GM23338 (cell line): ENCODE data around the gene AMDHD1. TPM values are rescaled to one million over a fixed set of nuclear protein-coding genes. Genes with fewer than 3 reads are reported as not detected.

ENCODE experiments used
- ATAC-seq: fragments of 200-7000 bp; cut with Tn5 transposase; 3 replicates; pipeline ENCODE4 v1.9.1; 2020
- DNase-seq: peaks from one replicate; pipeline ENCODE4 v3.0.0-alpha.2; 2015; ENCODE audit warnings: low spot score
- H2AFZ ChIP-seq: fragments of 200-600 bp; sonication (generic); 2 replicates; pipeline ENCODE4 v1.8.0; 2016; ENCODE audit warnings: antibody characterized with exemption, mild to moderate bottlenecking, moderate library complexity
- H3F3A ChIP-seq: fragments of 200-600 bp; sonication (generic); replicated peaks from 2 replicates; pipeline ENCODE4 v1.8.0; 2017; ENCODE audit warnings: antibody characterized with exemption, mixed run types, low read depth
- H3K27ac ChIP-seq: fragments of 200-600 bp; sonication (generic); 2 replicates; pipeline ENCODE4 v1.6.1; 2016; ENCODE audit warnings: low read depth
- H3K27me3 ChIP-seq: fragments of 200-600 bp; sonication (generic); 2 replicates; pipeline ENCODE4 v1.8.0; 2016; ENCODE audit warnings: mild to moderate bottlenecking, mixed run types, moderate library complexity; ENCODE audit not compliant: insufficient read depth
- H3K36me3 ChIP-seq: fragments of 200-600 bp; sonication (generic); 2 replicates; pipeline ENCODE4 v1.8.0; 2016; ENCODE audit warnings: mild to moderate bottlenecking; ENCODE audit not compliant: insufficient read depth
- H3K4me1 ChIP-seq: fragments of 200-600 bp; sonication (generic); 2 replicates; pipeline ENCODE4 v1.8.0; 2016; ENCODE audit warnings: mild to moderate bottlenecking, moderate library complexity; ENCODE audit not compliant: insufficient read depth
- H3K4me2 ChIP-seq: fragments of 200-600 bp; sonication (generic); 2 replicates; pipeline ENCODE4 v1.7.1; 2017; ENCODE audit warnings: mixed run types
- H3K4me3 ChIP-seq: fragments of 200-600 bp; sonication (generic); 2 replicates; pipeline ENCODE4 v1.6.1; 2016; ENCODE audit warnings: mixed run types
- H3K79me2 ChIP-seq: fragments of 200-600 bp; sonication (generic); replicated peaks from 2 replicates; pipeline ENCODE4 v1.8.0; 2017; ENCODE audit warnings: mild to moderate bottlenecking; ENCODE audit not compliant: insufficient read depth
- H3K9me2 ChIP-seq: fragments of 200-600 bp; sonication (generic); 2 replicates; pipeline ENCODE4 v1.8.0; 2017; ENCODE audit not compliant: insufficient read depth
- H4K20me1 ChIP-seq: fragments of 200-600 bp; sonication (generic); replicated peaks from 2 replicates; pipeline ENCODE4 v1.8.0; 2017; ENCODE audit warnings: mild to moderate bottlenecking; ENCODE audit not compliant: insufficient read depth
- H3K27ac Mint-ChIP-seq: 2 replicates; pipeline ENCODE4 v1.8.0; 2020; ENCODE audit warnings: inconsistent platforms, mild to moderate bottlenecking, moderate library complexity, mixed read lengths
- H3K27me3 Mint-ChIP-seq: 3 replicates; pipeline ENCODE4 v1.8.0; 2022; ENCODE audit warnings: low read depth, mild to moderate bottlenecking, moderate library complexity, mixed read lengths, inconsistent platforms; ENCODE audit not compliant: insufficient read depth, poor library complexity
- H3K36me3 Mint-ChIP-seq: 3 replicates; pipeline ENCODE4 v1.8.0; 2021; ENCODE audit warnings: low read depth, mild to moderate bottlenecking, inconsistent platforms, moderate library complexity, mixed read lengths
- H3K4me1 Mint-ChIP-seq: 3 replicates; pipeline ENCODE4 v1.8.0; 2020; ENCODE audit warnings: mild to moderate bottlenecking, inconsistent platforms, mixed read lengths
- H3K4me3 Mint-ChIP-seq: 3 replicates; pipeline ENCODE4 v1.8.0; 2021; ENCODE audit warnings: moderate library complexity, mild to moderate bottlenecking, inconsistent platforms, mixed read lengths
- H3K9me3 Mint-ChIP-seq: 3 replicates; pipeline ENCODE4 v1.8.0; 2020; ENCODE audit warnings: moderate library complexity, mild to moderate bottlenecking, inconsistent platforms, mixed read lengths
- CREB1 ChIP-seq: fragments of 250-450 bp; sonication (Bioruptor Pico); IDR thresholded peaks from 2 replicates; pipeline ENCODE4 v1.5.0; 2020; ENCODE audit warnings: low read depth, mild to moderate bottlenecking, moderate library complexity
- CTCF ChIP-seq, 2 experiments: fragments of 200-600 bp in 1 of 2; sonication (generic) in 1 of 2; conservative IDR thresholded peaks; 2 replicates each; pipeline versions ENCODE4 v1.5.1 to v1.6.1; 2016 to 2017; ENCODE audit warnings: antibody characterized with exemption in 2 of 2, low read depth in 2 of 2, mild to moderate bottlenecking in 2 of 2, moderate library complexity in 1 of 2
- ETS1 ChIP-seq: IDR thresholded peaks from 2 replicates; pipeline ENCODE4 v1.6.1; 2016; ENCODE audit warnings: antibody characterized with exemption
- EZH2phosphoT487 ChIP-seq: fragments of 200-600 bp; sonication (generic); IDR thresholded peaks from one replicate; pipeline ENCODE4 v1.8.1; 2018; ENCODE audit warnings: antibody characterized with exemption; ENCODE audit not compliant: unreplicated experiment
- JUNB ChIP-seq: IDR thresholded peaks from one replicate; pipeline ENCODE4 v1.6.1; 2016; ENCODE audit warnings: antibody characterized with exemption; ENCODE audit not compliant: unreplicated experiment
- NANOG ChIP-seq: IDR thresholded peaks from 2 replicates; pipeline ENCODE4 v1.6.1; 2016; ENCODE audit warnings: antibody characterized with exemption, borderline replicate concordance
- POLR2AphosphoS5 ChIP-seq: IDR thresholded peaks from 2 replicates; pipeline ENCODE4 v1.6.1; 2016; ENCODE audit warnings: antibody characterized with exemption, low read depth
- STAT1 ChIP-seq: IDR thresholded peaks from one replicate; pipeline ENCODE4 v1.6.1; 2016; ENCODE audit warnings: antibody characterized with exemption; ENCODE audit not compliant: unreplicated experiment
- ZNF114 ChIP-seq: fragments of 250-450 bp; sonication (Bioruptor Pico); IDR thresholded peaks from 2 replicates; pipeline ENCODE4 v1.5.0; 2020; ENCODE audit warnings: mild to moderate bottlenecking, moderate library complexity
- ZNF331 ChIP-seq: fragments of 250-450 bp; sonication (Bioruptor Pico); IDR thresholded peaks from 2 replicates; pipeline ENCODE4 v1.5.0; 2020; ENCODE audit warnings: low read depth, mild to moderate bottlenecking, moderate library complexity
- ZNF462 ChIP-seq: fragments of 250-450 bp; sonication (Bioruptor Pico); IDR thresholded peaks from 2 replicates; pipeline ENCODE4 v1.5.0; 2020; ENCODE audit warnings: mild to moderate bottlenecking, moderate library complexity
- polyA plus RNA-seq: library from polyadenylated mRNA; unstranded; fragments of >200 nt; fragmentation: Nextera tagmentation; extraction: Ambion mirVana; gene quantifications from 2 replicates; pipeline ENCODE4 v1.2.1, GENCODE V29; 2016
- total RNA-seq: library from RNA; depleted of rRNA; stranded (reverse); fragments of >200 nt; shearing (Covaris generic); gene quantifications from 2 replicates; pipeline ENCODE4 v1.2.3, GENCODE V29; 2014

Gene AMDHD1
- total and polyA plus RNA-seq, 2 experiments from 2014 or later = 0.21 to 0.24 TPM

GRCh38 chr12:95978774-95979173 is 35.6 kb downstream of the AMDHD1 start:
- Mint-ChIP-seq H3K9me3 (no peaks in the 10 kb centered on the region), H3K27me3 (no peaks in the 10 kb centered on the region), H3K4me3 (no peak overlapping the region), H3K36me3 (no peaks in the 10 kb centered on the region), H3K27ac (no peak overlapping the region), H3K4me1 (peaks cover 10% of the 10 kb centered on the region; the same call in 1 of the 3 replicates)
- Histone ChIP-seq H3K4me1 (no peaks in the 10 kb centered on the region), H3K4me3 (no peak overlapping the region), H3F3A (no peaks in the 10 kb centered on the region), H3K9me2 (no peaks in the 10 kb centered on the region), H3K27me3 (no peaks in the 10 kb centered on the region), H3K36me3 (no peaks in the 10 kb centered on the region), H2AFZ (no peak overlapping the region), H3K4me2 (no peak overlapping the region), H4K20me1 (no peaks in the 10 kb centered on the region), H3K27ac (no peak overlapping the region), H3K79me2 (no peaks in the 10 kb centered on the region)
- TF ChIP-seq CTCF (conservative IDR thresholded peaks at IDR 0.05; ENCODE audit: low read depth in 2 of 2) (no peak), EZH2phosphoT487 (no peak), STAT1 (no peak), JUNB (no peak), ZNF331 (CRISPR knock-in tag) (no peak), POLR2AphosphoS5 (no peak), ETS1 (no peak)
- DNase-seq (no peak), ATAC-seq (no peak)

GRCh38 chr12:95980437-95980836 is 37.3 kb downstream of the AMDHD1 start:
- Histone ChIP-seq H3K4me3 (no peak overlapping the region), H4K20me1 (no peaks in the 10 kb centered on the region), H3K9me2 (no peaks in the 10 kb centered on the region), H3K27me3 (no peaks in the 10 kb centered on the region), H3K79me2 (no peaks in the 10 kb centered on the region), H2AFZ (no peak overlapping the region), H3K4me2 (no peak overlapping the region), H3K36me3 (no peaks in the 10 kb centered on the region), H3K4me1 (peaks cover under 1% of the 10 kb centered on the region; the same call in 1 of the 2 replicates), H3K27ac (no peak overlapping the region), H3F3A (no peaks in the 10 kb centered on the region)
- H3K27ac Mint-ChIP-seq = no peak overlapping the region
- DNase-seq = no peak
- no peak overlapping the region for H3K4me3 Mint-ChIP-seq
- ATAC-seq = no peak
- H3K4me1 Mint-ChIP-seq = peaks cover 10% of the 10 kb centered on the region; the same call in 1 of the 3 replicates
- no peaks in the 10 kb centered on the region for H3K36me3 Mint-ChIP-seq
- no peaks in the 10 kb centered on the region for H3K9me3 Mint-ChIP-seq
- no peaks in the 10 kb centered on the region for H3K27me3 Mint-ChIP-seq
- TF ChIP-seq CREB1 (CRISPR knock-in tag) (no peak), ZNF462 (CRISPR knock-in tag) (no peak), ZNF114 (CRISPR knock-in tag) (no peak), NANOG (no peak), CTCF (conservative IDR thresholded peaks at IDR 0.05; ENCODE audit: low read depth in 2 of 2) (no peak)
